Lower lobe of right lung (tissue), 2 donors: ENCODE measurements around the gene UCP2. TPM values are rescaled to one million over a fixed set of nuclear protein-coding genes. Genes with fewer than 3 reads are reported as not detected.

ENCODE experiments used
- ATAC-seq, 2 donors: fragments of 200-7000 bp; cut with Tn5 transposase; one replicate each; pipeline ENCODE4 v1.9.1; 2020 to 2022; ENCODE audit warnings: mild to moderate bottlenecking in 2 of 2, moderate library complexity in 2 of 2
- DNase-seq: peaks from one replicate; pipeline ENCODE4 v3.0.0-alpha.2; 2020
- H3K27ac ChIP-seq: fragments of 200-600 bp; one replicate; pipeline ENCODE4 v1.8.0; 2022
- H3K27me3 ChIP-seq: fragments of 200-600 bp; one replicate; pipeline ENCODE4 v1.8.0; 2022; ENCODE audit warnings: low read depth
- H3K36me3 ChIP-seq: fragments of 200-600 bp; one replicate; pipeline ENCODE4 v1.8.0; 2022; ENCODE audit warnings: mild to moderate bottlenecking
- H3K4me1 ChIP-seq: fragments of 200-600 bp; one replicate; pipeline ENCODE4 v1.8.0; 2022
- H3K4me3 ChIP-seq: fragments of 200-600 bp; one replicate; pipeline ENCODE4 v1.8.0; 2022; ENCODE audit warnings: mild to moderate bottlenecking
- H3K9me3 ChIP-seq: fragments of 200-600 bp; one replicate; pipeline ENCODE4 v1.8.0; 2022
- intact Hi-C: fragments of 100-400 bp; cut with DNase I; formaldehyde crosslinking; loops from one replicate; pipeline ENCODE4 v1.11.0; 2022
- total RNA-seq: library from RNA; stranded (reverse); fragmentation: NEBNext Ultra II Directional; extraction: Animal tissue kit (Norgen Biotek cat#: 25700); gene quantifications from one replicate; pipeline ENCODE4 v1.2.1, GENCODE V29; 2021
- TF ChIP-seq, protein P1 (sequence below): fragments of 200-600 bp; IDR thresholded peaks from one replicate; pipeline ENCODE4 v1.8.0; 2022; ENCODE audit warnings: antibody characterized with exemption, mild to moderate bottlenecking
- donor health status: DM: no; HTN: yes; CAD: no; lungs with severe emphysema.

The UCP2 gene
- total RNA-seq, 1 donor from 2014 or later: 83.5 TPM

DNA sequence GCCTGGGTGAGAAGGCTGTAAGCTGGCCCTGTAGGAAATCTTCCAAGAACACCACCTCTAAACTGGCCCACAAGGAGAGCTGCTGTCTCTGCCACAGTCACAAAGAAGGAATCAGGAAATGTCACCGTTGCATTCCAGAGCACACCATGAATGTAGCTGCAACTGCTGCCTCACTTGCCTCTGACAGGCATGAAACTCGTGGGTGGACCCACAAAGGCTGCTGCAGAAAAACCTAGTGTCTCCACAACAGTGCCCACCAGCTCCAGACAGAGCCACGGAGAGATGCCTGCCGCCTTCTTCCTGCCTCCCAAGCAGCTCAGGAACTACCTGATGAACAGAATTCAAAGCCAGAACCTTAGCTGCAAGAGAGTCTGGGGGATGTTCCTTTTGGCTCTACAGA lies 21.3 kb downstream of the UCP2 start:
- no peak overlapping the region for H3K4me3 ChIP-seq
- ATAC-seq (no peak), DNase-seq (no peak)
- H3K36me3 ChIP-seq: no peaks in the 10 kb centered on the region
- intact Hi-C loops: no loop called here
- peaks cover 7% of the 10 kb centered on the region for H3K27me3 ChIP-seq
- TF ChIP-seq, protein P1, sequence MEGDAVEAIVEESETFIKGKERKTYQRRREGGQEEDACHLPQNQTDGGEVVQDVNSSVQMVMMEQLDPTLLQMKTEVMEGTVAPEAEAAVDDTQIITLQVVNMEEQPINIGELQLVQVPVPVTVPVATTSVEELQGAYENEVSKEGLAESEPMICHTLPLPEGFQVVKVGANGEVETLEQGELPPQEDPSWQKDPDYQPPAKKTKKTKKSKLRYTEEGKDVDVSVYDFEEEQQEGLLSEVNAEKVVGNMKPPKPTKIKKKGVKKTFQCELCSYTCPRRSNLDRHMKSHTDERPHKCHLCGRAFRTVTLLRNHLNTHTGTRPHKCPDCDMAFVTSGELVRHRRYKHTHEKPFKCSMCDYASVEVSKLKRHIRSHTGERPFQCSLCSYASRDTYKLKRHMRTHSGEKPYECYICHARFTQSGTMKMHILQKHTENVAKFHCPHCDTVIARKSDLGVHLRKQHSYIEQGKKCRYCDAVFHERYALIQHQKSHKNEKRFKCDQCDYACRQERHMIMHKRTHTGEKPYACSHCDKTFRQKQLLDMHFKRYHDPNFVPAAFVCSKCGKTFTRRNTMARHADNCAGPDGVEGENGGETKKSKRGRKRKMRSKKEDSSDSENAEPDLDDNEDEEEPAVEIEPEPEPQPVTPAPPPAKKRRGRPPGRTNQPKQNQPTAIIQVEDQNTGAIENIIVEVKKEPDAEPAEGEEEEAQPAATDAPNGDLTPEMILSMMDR: no peak
- no peak overlapping the region for H3K27ac ChIP-seq
- no peaks in the 10 kb centered on the region for H3K4me1 ChIP-seq
- H3K9me3 ChIP-seq: no peaks in the 10 kb centered on the region

DNA sequence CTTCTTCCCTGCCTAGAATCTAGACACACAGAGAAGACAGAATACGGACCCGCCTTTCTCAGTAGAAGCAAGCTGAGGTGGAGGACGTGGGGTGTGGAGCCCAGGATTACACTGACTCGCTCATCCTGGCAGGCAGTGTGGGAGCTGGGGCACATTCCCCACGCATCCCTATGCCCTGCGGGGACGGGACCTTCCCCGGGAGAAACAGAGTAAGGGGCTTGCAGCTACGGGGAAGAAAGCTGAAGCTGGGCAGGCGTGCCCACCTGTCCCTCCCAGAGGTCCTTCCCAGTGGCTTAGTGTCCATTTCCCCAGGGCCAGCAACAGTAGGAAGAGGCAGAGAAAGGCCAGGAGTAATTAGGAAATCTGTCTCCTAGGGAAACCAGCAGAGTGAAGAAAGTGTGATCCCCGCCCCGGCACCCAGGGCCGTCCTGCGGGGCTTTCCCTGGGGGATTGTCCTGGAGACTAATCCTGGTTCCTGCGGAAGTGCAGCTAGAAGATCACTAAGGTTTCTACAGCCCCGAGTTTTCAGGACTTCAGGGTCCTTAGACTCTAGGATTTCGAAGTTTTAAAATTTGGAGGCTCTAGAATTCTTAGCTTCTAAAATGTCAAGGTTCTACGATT lies 24.0 kb downstream of the UCP2 start:
- ATAC-seq (no peak), DNase-seq (no peak)
- Histone ChIP-seq H3K27me3 (peaks cover 7% of the 10 kb centered on the region), H3K4me3 (no peak overlapping the region), H3K27ac (no peak overlapping the region), H3K4me1 (no peaks in the 10 kb centered on the region), H3K9me3 (no peaks in the 10 kb centered on the region), H3K36me3 (no peaks in the 10 kb centered on the region)
- TF ChIP-seq, protein P1: no peak
- intact Hi-C loops: no loop called here

DNA sequence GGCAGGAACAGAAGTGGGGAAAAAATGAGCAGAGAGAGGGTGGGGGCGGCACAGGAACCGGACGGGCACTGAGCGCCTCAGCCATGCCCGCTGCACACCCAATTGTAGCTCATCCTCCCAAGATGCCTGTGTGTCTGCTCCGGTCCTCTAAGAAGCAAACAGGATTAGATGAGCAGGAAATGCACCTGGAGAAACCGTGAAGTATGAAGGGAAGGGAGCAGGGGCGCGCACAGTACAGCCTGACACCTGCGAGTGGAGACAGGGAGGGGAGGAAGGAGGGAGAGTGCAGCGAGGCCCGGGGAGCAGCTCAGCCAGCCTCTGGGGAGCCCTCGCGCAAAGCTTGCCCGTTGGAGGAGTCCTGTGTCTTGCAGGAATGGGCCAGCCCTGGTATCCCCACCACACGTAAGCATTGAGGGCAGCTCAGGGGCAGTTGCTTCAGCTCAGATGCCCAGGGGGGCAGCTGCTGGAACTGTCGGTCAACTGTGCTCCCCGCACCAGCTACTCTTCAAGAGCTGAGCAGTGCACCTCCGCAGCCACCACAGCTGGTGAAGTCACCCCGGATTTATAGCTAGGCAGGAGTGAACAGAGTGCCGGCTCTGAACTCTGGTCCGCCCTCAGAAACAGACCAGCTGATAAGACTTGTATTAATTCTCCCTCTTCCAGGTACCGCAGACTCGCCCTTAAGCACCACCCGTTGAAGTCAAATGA lies 24.8 kb downstream of the UCP2 start:
- peaks cover 7% of the 10 kb centered on the region for H3K27me3 ChIP-seq
- no peaks in the 10 kb centered on the region for H3K36me3 ChIP-seq
- H3K4me3 ChIP-seq: no peak overlapping the region
- H3K27ac ChIP-seq: no peak overlapping the region
- no peaks in the 10 kb centered on the region for H3K9me3 ChIP-seq
- TF ChIP-seq, protein P1: no peak
- no peak for ATAC-seq
- H3K4me1 ChIP-seq: no peaks in the 10 kb centered on the region
- intact Hi-C loops: no loop called here
- no peak for DNase-seq

DNA sequence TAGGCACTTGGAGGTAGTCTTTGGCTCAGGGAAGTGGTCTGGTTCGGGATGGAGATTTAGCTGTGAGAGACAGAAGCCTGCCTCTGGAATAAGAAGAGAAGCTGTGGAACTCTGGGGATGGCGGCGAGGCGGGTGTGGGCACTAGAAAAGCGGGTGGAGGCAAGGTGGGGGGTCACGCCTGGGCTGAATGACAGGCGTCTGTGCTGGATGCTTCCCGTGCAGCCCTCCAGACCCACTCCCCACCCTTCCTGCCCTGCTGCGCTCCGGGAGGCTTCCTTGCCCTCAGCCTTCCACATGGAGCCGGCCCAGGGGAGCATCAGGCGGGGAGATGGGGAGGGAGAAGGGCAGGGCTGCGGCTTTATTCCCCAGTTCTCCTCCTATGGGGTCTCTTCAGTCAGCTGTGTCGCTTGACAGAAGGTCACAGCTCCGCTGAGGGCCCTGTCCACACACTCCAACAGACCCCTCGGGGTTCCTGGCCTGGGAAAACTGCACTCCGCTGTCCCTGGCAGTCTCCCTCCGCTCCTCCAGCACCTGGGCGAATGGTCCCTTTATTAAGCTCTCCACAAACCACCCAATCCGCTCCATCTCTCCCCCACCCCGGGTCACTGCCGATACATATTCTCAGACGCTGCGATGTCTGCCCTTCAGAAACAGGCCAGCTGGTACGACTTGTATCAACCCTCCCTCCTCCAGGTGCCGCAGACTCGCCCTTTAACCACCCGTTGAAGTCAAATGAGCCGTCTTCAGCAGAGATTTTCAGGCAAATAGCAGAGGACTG lies 25.6 kb downstream of the UCP2 start:
- H3K36me3 ChIP-seq: no peaks in the 10 kb centered on the region
- H3K4me1 ChIP-seq: no peaks in the 10 kb centered on the region
- H3K27ac ChIP-seq: no peak overlapping the region
- peak in 1 of 2 donors; percentile 26 for ATAC-seq
- DNase-seq: no peak
- H3K27me3 ChIP-seq: peaks cover 7% of the 10 kb centered on the region
- intact Hi-C loops: no loop called here
- H3K4me3 ChIP-seq: no peak overlapping the region
- TF ChIP-seq, protein P1: no peak
- no peaks in the 10 kb centered on the region for H3K9me3 ChIP-seq

DNA sequence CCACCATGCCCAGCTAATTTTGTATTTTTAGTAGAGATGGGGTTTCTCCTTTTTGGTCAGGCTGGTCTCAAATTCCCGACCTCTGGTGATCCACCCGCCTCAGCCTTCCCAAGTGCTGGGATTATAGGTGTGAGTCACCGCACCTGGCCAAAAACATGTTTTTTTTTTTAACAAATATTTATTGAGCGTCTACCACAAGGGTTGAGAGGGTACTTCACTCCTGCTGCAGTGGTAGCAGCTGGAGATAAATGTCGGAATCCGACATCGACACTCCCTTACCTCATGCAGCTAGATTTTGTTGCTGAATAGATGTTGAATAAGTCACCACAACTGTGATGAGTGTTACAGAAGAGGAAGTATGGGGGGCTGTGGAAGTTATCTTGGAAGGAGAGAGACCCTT lies 30.8 kb downstream of the UCP2 start:
- Histone ChIP-seq H3K4me1 (no peaks in the 10 kb centered on the region), H3K27me3 (peaks cover 2% of the 10 kb centered on the region), H3K9me3 (no peaks in the 10 kb centered on the region), H3K4me3 (no peak overlapping the region), H3K36me3 (no peaks in the 10 kb centered on the region), H3K27ac (no peak overlapping the region)
- peak; percentile 71 to 84 for ATAC-seq
- no peak for DNase-seq
- intact Hi-C loops: no loop called here
- TF ChIP-seq, protein P1: no peak
